A172 (cell line): ENCODE results near the gene TBX2. TPM values are rescaled to one million over a fixed set of nuclear protein-coding genes. Genes with fewer than 3 reads are reported as not detected.

Experiments used
- DNase-seq: peaks from one replicate; pipeline ENCODE4 v3.0.0-alpha.2; 2015; ENCODE audit warnings: low spot score
- total RNA-seq: library from RNA; depleted of rRNA; stranded (reverse); fragments of >200 nt; shearing (Covaris generic); gene quantifications from 2 replicates; pipeline ENCODE4 v1.2.3, GENCODE V29; 2014

Gene TBX2
- total RNA-seq, 1 experiment from 2014 or later = 1.7 TPM

DNA sequence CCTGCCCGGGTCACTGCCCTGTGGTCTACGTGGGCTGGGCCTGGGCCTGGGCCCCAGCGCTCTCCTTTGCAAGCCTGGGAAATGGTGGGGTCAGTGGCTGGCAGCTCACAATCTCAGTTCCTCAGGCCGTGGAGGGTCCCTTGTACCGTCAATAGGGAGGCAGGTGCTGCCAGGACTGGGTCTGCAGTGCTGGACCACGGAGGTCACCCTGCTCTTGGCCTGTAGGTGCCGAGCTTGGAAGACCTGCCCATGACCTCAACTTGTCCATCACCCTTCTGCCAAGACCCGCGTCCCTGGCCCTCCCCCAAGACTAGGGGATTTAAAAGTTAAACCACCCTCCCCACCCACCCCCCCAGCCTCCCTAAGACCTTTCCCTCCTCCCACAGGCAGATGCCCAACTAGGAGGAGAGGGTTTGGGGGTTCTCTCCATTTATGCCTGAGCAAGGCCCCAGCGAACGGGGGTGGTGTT lies 2.5 kb downstream of the TBX2 start:
- no peak for DNase-seq

DNA sequence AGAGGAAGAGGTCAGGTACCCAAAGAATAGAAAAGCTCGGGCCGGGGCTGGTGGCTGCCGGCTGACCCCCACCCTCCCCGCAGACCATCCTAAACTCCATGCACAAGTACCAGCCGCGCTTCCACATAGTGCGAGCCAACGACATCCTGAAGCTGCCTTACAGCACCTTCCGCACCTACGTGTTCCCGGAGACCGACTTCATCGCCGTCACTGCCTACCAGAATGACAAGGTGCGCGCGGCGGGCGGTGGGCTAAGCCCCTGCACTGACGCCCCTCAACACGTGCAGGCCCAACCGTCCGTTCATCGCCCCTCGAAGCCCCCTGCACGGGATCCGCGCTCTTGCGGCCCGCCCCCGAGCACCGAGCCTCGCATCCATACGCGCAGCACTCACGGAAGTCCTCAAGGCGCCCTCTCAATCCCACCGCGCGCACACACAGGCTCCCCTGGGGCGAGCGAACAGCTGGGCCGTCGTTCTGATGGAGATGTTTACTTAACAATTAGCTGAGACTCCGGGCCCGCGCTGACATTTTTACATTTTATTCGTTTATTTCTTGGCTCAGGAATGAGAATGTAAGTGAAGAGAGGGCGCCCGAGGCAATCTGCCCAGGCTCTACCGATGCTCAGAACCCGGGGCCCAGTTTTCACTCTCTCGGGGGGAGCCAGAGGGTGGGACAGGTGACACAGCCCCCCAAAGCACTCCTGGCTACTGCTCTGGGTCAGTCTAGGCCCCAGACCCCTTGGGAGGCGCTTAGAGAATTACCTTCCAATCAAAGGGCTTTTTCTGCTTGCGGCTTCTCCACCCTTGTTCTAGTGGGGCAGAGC lies 3.5 kb downstream of the TBX2 start:
- no peak for DNase-seq

DNA sequence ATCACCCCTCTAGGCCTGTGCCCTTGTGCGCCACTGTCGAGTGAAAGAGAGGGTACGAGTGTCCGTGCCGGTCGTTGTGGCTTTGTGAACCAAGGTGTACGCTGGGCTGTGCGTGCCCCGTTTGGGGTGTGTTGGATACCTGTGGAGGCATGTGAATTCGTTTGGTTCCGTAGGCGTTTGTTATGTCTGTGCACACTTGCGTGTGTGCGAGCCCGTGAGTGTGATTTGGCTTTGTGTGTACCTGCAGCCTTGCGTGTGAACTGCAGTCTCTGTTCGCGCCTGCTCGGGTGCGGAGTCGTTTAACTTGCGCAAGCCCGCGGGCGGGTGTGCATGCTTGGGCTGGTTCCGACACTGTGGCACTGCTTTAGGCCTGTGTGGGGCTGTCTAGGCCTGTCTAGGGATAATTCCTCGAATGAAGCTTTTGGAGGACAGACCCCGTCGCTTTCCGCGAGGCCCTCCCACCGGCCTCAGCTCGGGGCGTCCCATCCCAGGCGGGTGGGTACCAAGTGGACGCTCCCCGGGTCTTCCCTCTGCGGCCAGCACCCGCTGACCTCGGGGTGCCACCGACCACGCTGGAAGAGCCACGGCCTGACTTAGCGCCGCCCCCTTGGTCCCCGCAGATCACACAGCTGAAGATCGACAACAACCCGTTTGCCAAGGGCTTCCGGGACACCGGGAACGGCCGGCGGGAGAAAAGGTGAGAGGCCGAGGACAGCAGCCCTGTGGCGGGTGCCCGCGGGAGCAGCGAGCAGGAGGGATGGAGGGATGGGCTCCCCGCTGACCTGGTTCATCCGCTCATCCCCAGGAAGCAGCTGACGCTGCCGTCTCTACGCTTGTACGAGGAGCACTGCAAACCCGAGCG lies 4.4 kb downstream of the TBX2 start:
- no peak for DNase-seq

DNA sequence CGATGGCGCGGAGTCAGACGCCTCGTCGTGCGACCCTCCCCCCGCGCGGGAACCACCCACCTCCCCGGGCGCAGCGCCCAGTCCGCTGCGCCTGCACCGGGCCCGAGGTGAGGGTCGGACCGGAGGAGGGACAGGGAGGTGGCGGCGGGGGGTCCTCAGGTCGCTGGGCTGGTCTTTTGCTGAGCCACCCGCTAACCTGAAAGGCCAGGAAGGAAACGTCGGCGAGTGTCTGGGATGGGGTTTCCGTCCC lies 4.9 kb downstream of the TBX2 start:
- no peak for DNase-seq

DNA sequence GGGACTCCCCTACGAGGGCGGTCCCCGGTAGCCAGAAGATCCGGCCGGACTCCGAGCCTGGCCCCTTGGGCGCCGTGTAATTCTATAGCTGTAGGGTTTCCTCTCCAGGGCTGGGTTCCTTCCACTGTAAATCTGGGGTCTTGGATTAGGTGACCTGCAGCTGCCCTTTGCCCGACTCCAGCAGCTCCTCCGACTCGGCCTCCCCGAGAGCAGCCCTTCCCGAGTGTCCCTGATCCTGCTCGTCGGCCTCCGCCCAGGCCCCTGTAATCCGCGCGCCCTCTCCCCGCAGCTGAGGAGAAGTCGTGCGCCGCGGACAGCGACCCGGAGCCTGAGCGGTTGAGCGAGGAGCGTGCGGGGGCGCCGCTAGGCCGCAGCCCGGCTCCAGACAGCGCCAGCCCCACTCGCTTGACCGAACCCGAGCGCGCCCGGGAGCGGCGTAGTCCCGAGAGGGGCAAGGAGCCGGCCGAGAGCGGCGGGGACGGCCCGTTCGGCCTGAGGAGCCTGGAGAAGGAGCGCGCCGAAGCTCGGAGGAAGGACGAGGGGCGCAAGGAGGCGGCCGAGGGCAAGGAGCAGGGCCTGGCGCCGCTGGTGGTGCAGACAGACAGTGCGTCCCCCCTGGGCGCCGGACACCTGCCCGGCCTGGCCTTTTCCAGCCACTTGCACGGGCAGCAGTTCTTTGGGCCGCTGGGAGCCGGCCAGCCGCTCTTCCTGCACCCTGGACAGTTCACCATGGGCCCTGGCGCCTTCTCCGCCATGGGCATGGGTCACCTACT lies 5.5 kb downstream of the TBX2 start:
- no peak for DNase-seq

DNA sequence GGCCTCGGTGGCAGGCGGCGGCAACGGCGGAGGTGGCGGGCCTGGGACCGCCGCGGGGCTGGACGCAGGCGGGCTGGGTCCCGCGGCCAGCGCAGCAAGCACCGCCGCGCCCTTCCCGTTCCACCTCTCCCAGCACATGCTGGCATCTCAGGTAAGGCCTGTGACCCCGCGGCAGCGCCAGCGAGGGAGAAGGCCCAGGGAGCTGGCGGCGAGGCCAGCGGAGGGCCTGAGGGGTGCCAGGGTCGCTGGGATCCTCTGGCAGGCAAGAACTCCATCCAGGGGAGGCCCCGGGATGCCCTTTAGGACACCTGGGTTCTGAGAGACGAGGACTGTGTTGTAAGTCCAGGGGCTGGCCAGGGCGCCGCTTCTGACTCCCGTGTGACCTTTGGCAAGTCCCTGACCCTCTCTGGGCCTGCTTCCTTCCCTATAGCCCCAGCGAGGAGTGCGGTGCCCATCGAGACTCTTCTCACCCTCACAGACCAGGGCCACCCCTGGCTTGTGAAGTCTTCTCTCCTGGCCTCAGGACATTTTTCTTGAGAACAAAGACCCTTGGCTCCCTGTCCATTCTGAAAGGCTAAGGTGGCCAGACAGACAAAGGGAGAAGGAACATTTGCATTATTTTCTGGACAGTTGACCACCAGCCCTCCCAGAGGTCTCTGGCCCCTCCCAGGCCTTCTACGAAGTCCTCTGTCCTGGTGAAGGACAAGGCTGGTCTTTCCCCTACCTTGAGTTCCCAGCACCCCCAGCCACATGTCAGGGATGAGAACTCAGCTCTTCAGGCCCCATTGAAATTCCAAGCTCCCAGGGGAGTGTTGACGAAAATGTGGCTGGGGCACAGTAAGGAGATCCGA lies 6.3 kb downstream of the TBX2 start:
- DNase-seq = no peak

DNA sequence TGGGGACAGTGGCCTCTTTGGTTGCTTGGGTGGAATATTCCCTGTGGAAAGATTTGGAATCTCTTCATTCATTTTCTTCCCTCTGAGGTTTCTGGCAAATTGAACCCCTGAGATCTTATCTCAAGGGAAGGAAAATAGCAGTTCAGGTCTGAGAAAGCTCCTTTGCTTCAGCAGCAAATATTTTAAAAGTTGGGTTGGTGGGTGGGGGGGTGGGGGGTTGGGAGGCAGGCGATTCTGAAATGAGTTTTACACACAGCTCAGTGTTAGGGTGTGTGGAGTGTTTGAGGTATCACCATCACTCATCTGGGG lies 6.8 kb downstream of the TBX2 start:
- DNase-seq = no peak

GRCh38 chr17:61406971-61407911 lies 7.6 kb downstream of the TBX2 start:
- DNase-seq = no peak

GRCh38 chr17:61408151-61409041 lies 8.8 kb downstream of the TBX2 start:
- no peak for DNase-seq

DNA sequence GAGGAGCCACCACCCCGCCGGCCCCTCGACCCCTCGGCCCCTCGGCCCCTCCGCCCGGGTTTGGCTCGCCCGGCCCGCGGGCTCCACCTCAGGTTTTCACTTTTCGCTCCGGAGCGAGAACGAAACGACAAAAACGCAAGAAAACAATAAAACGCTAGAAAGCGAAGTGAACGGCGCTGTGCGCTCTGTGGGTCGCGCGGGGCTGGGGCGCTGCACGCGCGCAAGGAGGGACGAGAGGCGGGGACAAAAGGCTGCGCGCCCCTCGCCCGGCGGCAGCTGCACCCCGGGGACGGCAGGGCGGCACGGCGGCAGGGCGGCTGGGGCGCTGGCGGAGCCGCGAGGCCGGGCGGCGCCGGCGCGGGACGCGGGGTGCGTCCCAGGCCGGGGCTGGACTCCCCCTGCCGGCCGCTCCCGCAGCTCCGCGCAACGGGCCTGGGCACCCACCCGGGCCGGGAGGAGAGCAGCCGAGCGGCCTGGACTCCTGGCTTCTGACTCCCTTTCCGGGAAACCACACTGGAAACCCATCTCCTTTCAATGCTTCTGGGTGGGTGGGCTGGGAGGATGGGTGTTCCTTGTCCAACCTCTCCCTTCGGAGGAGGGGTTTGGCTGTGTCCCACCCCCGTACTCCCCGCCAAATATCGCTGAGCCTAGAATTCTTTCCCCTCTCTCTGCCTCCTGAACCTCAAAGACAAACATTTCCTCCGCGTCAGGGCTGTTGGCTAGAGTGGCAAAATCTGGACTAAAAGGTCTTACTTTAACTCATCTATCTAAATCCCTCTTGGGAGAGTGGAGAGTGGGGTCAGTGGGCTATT lies 9.9 kb downstream of the TBX2 start:
- peak; percentile 33 for DNase-seq

GRCh38 chr17:61410141-61411010 lies 10.7 kb downstream of the TBX2 start:
- no peak for DNase-seq

DNA sequence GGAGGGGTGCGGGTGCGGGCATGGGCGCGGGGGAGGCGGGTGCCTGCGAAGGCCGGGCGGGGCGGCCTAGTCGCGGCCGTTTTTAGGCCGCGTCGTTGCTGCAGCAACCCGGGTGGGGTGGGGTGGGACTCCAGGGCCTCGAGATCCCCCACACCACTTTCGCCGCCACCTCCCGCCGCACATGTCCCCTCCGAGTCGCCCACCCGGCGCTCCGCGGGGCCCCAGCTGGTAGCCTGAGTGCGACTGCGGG lies 11.3 kb downstream of the TBX2 start:
- no peak for DNase-seq

- DNase-seq = no peak
Observed at GRCh38 chr17:61411261-61412142, 11.9 kb downstream of the TBX2 start.

DNA sequence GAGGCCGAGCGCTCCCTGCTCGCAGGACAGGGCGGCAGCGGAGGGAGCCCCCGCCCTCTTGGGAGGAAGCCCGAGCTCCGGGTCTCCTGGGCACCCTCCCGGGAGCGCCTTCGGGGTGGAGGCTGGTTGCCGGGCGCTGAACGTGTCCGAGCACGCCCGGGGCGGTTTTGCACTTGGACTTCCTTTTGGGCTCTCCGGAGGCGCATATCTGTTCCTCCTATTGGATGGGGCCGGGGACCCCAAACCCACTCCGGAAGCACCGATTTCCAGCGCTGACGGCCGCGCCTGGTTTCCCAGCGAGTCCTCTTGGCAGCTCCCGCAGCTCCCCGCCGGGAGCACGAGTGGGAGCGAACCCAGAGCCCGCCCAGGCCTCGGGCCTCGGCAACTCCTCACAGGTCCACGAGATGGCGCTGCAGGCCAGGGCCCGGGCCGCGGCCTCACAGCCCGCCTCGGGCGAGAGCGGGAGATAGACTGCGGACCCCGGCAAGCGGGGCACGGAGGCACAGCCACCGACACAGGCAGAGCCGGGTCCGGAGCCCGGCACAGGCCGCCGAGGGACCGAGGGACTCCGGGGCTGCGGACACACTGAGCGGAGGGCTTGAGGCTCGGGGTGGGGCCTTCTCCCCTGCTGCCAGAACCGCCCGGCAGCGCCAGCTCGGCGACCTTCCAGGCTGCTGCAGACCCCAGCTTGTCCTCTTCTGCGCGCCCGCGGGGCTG lies 12.7 kb downstream of the TBX2 start:
- DNase-seq = peak; percentile 50

- no peak for DNase-seq
Observed at GRCh38 chr17:61412860-61413660, 13.4 kb downstream of the TBX2 start.
